Tibial nerve (tissue), 4 donors: ENCODE measurements around the gene CAPN14. TPM values are rescaled to one million over a fixed set of nuclear protein-coding genes. Genes with fewer than 3 reads are reported as not detected.

Source experiments
- DNase-seq, 2 donors: peaks; one replicate each; pipeline ENCODE4 v3.0.0-alpha.2; 2019; ENCODE audit warnings: low spot score in 2 of 2
- H3K27ac ChIP-seq, 4 donors: fragments of 200-600 bp; sonication (generic) in 3 of 4; one replicate each; pipeline ENCODE4 v1.5.1; 2017 to 2019; ENCODE audit warnings: mild to moderate bottlenecking in 1 of 4
- H3K27me3 ChIP-seq, 2 donors: fragments of 200-600 bp; sonication (generic) in 1 of 2; one replicate each; pipeline versions ENCODE4 v1.5.1 to v1.6.0; 2017 to 2019
- H3K36me3 ChIP-seq, 3 donors: fragments of 200-600 bp; sonication (generic); one replicate each; pipeline ENCODE4 v1.5.1; 2018 to 2019
- H3K4me1 ChIP-seq, 4 donors: fragments of 200-600 bp; sonication (generic) in 3 of 4; one replicate each; pipeline ENCODE4 v1.5.1; 2017 to 2019
- H3K4me3 ChIP-seq, 4 donors: fragments of 200-600 bp; sonication (generic) in 3 of 4; one replicate each; pipeline ENCODE4 v1.5.1; 2017 to 2019; ENCODE audit warnings: mild to moderate bottlenecking in 1 of 4, moderate library complexity in 1 of 4
- H3K9me3 ChIP-seq, 4 donors: fragments of 200-600 bp; sonication (generic) in 3 of 4; one replicate each; pipeline ENCODE4 v1.5.1; 2017 to 2019
- CTCF ChIP-seq, 5 experiments: fragments of 200-600 bp in 3 of 5; fragments of 450-650 bp in 2 of 5; sonication (generic) in 3 of 5; IDR thresholded peaks; one replicate each; pipeline ENCODE4 v1.5.1; 2016 to 2019; ENCODE audit warnings: antibody characterized with exemption in 5 of 5, mild to moderate bottlenecking in 3 of 5, moderate library complexity in 2 of 5
- EP300 ChIP-seq, 2 donors: sonication (generic); formaldehyde crosslinking; IDR thresholded peaks; one replicate each; pipeline ENCODE4 v1.6.1; 2017; ENCODE audit warnings: antibody characterized with exemption in 2 of 2, mild to moderate bottlenecking in 1 of 2
- POLR2A ChIP-seq, 2 donors: fragments of 450-650 bp; IDR thresholded peaks; one replicate each; pipeline ENCODE4 v1.6.1; 2017; ENCODE audit warnings: antibody characterized with exemption in 2 of 2, mild to moderate bottlenecking in 2 of 2, moderate library complexity in 2 of 2
- WGBS, 2 donors: methylation state at CpG; one replicate each; pipeline ENCODE4 v1.1.5; 2018; 5-methylcytosine and 5-hydroxymethylcytosine counted together
- total RNA-seq, 4 donors: library from RNA; depleted of rRNA; stranded (reverse); fragments of >200 nt; gene quantifications; one replicate each; pipeline ENCODE4 v1.1.0, GENCODE V29; 2016

The CAPN14 gene
- total RNA-seq, 4 donors from 2014 or later: not detected

DNA sequence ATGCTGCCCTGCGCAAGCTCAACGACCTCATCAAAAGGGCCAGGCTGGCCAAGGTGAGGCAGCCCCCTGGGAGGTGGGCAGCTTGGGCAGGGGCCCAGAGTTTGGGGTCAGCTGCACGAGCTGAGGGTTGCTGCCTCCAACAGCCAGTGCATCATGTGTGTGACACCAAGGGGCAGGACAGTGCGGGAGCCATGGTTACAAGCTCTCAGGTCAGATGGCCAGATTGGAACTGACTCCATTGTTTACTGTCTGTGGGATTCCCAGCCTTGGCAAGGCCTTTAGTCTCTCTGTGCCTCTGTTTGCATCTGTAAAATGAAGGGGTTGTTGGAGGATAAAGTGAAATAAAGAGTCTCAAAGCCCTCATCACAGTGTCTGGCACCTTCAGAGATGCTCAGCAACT, 43.6 kb upstream of the CAPN14 start:
- no peak overlapping the region for H3K27ac ChIP-seq
- no peak overlapping the region for H3K4me3 ChIP-seq
- DNase-seq: no peak
- TF ChIP-seq CTCF (IDR thresholded peaks at IDR 0.05) (no peak), POLR2A (IDR thresholded peaks at IDR 0.05) (no peak)
- H3K36me3 ChIP-seq: peaks cover 0 to 71% (median 0%) of the 10 kb centered on the region in 3 donors
- WGBS, 2 donors: 85 to 94% methylated on average over 3 to 4 of the region's 4 CpGs
- no peaks in the 10 kb centered on the region for H3K27me3 ChIP-seq
- H3K9me3 ChIP-seq: no peaks in the 10 kb centered on the region
- H3K4me1 ChIP-seq: no peaks in the 10 kb centered on the region

- Histone ChIP-seq H3K9me3 (no peaks in the 10 kb centered on the region), H3K27ac (no peak overlapping the region), H3K27me3 (no peaks in the 10 kb centered on the region), H3K4me3 (no peak overlapping the region), H3K36me3 (peaks cover 0 to 71% (median 0%) of the 10 kb centered on the region in 3 donors), H3K4me1 (no peaks in the 10 kb centered on the region)
- no peak for TF ChIP-seq CTCF (IDR thresholded peaks at IDR 0.05)
- TF ChIP-seq EP300 (IDR thresholded peaks at IDR 0.05): no peak
- no peak for TF ChIP-seq POLR2A (IDR thresholded peaks at IDR 0.05)
- no peak for DNase-seq
- WGBS, 2 donors: 97 to 100% methylated on average over 3 of the region's 3 CpGs
Observed at GRCh38 chr2:31259075-31259474, 41.8 kb upstream of the CAPN14 start.

- H3K27me3 ChIP-seq: no peaks in the 10 kb centered on the region
- no peak overlapping the region for H3K4me3 ChIP-seq
- H3K4me1 ChIP-seq: no peaks in the 10 kb centered on the region
- no peaks in the 10 kb centered on the region for H3K9me3 ChIP-seq
- 71 to 82% methylated on average over 5 of the region's 5 CpGs for WGBS, 2 donors
- H3K27ac ChIP-seq: no peak overlapping the region
- TF ChIP-seq CTCF (IDR thresholded peaks at IDR 0.05) (no peak), POLR2A (IDR thresholded peaks at IDR 0.05) (no peak), EP300 (IDR thresholded peaks at IDR 0.05) (no peak)
- no peak for DNase-seq
- peaks cover 0 to 64% (median 0%) of the 10 kb centered on the region in 3 donors for H3K36me3 ChIP-seq
Observed at GRCh38 chr2:31258351-31258750, 41.0 kb upstream of the CAPN14 start.

DNA sequence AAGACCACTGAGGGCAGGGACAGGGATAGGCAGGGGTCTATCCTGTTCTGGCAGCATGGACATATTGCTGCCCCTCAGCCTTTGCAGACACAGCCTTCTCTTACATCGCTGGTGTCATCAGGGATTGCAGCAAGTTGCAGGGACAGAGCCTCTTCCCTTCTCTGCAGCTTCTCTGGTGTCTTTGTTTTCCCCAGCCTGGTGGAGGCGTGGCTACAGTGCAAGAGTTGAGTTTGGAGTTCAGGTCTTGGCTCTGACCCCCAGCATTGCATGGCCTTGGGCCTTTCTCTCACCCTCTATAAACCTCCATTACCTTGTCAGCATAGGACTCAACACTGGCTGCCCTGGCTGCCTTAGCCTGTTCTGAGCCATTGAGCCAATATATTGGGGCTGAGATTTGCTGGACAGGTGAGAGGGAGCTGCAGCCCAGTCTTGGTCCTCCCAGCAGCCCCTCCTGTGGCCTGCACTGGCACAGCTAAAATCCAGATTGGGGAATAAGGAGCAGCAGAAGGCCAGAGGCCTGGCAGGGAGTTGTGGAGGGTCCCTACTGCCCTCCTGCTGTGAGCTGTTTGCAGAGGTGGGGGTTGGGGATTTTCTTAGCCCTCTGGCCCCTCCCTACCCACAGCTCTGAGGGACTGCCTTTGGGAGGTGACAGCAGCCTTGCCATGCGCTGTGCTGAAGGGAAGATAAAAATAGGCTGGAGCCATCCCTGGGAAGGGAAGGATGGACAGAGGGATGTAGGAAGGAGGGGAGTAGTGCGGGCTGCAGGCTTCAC, 39.5 kb upstream of the CAPN14 start:
- TF ChIP-seq EP300 (IDR thresholded peaks at IDR 0.05) (no peak), POLR2A (IDR thresholded peaks at IDR 0.05) (no peak), CTCF (IDR thresholded peaks at IDR 0.05) (no peak)
- Histone ChIP-seq H3K36me3 (peaks cover 0 to 56% (median 0%) of the 10 kb centered on the region in 3 donors), H3K27ac (no peak overlapping the region), H3K4me3 (no peak overlapping the region), H3K9me3 (no peaks in the 10 kb centered on the region), H3K4me1 (no peaks in the 10 kb centered on the region), H3K27me3 (no peaks in the 10 kb centered on the region)
- DNase-seq: no peak
- WGBS, 2 donors: 75 to 80% methylated on average over 4 of the region's 4 CpGs

GRCh38 chr2:31255911-31256571, 38.7 kb upstream of the CAPN14 start:
- no peak for DNase-seq
- Histone ChIP-seq H3K4me3 (no peak overlapping the region), H3K4me1 (no peaks in the 10 kb centered on the region), H3K9me3 (no peaks in the 10 kb centered on the region), H3K36me3 (peaks cover 0 to 56% (median 0%) of the 10 kb centered on the region in 3 donors), H3K27ac (no peak overlapping the region), H3K27me3 (no peaks in the 10 kb centered on the region)
- TF ChIP-seq CTCF (IDR thresholded peaks at IDR 0.05): no peak
- 83 to 89% methylated on average over 11 of the region's 11 CpGs for WGBS, 2 donors
